Measurements from ENCODE around the gene VAT1L. TPM values are rescaled to one million over a fixed set of nuclear protein-coding genes. Genes with fewer than 3 reads are reported as not detected.

Gene VAT1L
- total and polyA plus RNA-seq, 5 donors from 2014 or later, result not detected

GRCh38 chr16:78007121-78007520, 218.8 kb downstream of the VAT1L start:
- Mint-ChIP-seq H3K36me3 (no peaks in the 10 kb centered on the region), H3K27ac (no peak overlapping the region), H3K9me3 (no peaks in the 10 kb centered on the region), H3K4me1 (no peaks in the 10 kb centered on the region), H3K4me3 (no peak overlapping the region), H3K27me3 (peaks cover 12% of the 10 kb centered on the region)
- Histone ChIP-seq H3K9me3 (ENCODE audit: control insufficient read depth in 2 of 2, low read length in 2 of 2) (no peaks in the 10 kb centered on the region), H3K4me1 (ENCODE audit: control insufficient read depth, insufficient read depth, low read length, poor library complexity, severe bottlenecking) (no peaks in the 10 kb centered on the region), H3K27me3 (ENCODE audit: control insufficient read depth, insufficient read depth, low read length) (no peaks in the 10 kb centered on the region), H3K36me3 (ENCODE audit: control insufficient read depth, insufficient read depth, low read length) (no peaks in the 10 kb centered on the region), H3K27ac (ENCODE audit: insufficient read depth, low read length, poor library complexity, severe bottlenecking) (no peak overlapping the region), H3K4me3 (ENCODE audit: low read depth, low read length) (no peak overlapping the region)
- no peak for ATAC-seq (ENCODE audit: low read depth in 2 of 2)
- no peak for DNase-seq

DNA sequence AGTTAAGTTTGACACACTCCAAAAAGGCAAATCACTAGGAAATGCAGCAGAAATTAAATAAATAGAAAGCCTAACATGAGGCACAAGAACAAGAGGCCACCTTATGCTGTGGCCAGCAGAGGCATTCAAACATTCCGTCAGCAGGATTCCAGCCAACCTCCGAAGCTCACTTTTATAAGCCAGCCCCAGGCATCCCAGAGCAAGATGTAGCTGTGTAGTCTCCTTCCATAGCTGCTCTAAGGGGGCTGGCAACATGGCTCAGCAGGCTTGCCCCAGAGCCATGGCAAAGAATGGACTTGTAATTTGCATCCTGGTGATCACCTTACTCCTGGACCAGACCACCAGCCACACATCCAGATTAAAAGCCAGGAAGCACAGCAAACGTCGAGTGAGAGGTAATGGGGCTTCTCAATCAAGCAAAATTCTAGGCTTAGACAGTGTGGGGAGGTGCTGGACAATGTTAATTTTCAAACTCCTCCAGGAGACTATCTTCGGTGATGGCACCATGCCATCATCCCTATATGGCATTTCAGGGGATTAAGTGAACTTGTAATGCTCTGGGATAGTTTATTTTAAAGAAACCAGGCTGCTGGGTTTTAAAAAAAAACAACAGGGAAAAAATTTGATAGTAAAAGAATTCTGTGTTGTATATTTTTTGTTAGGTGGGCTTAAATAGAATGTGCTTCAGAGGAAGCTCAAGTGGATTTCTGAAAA, 234.1 kb downstream of the VAT1L start, which contains the start of gene CLEC3A:
Gene CLEC3A, plus strand, starts transcription at position 202 of the 714 bp plus-strand sequence. Its CDS starts 79 bp downstream, at position 281.
- Histone ChIP-seq H3K27me3 (ENCODE audit: control insufficient read depth, insufficient read depth, low read length) (no peaks in the 10 kb centered on the region), H3K27ac (ENCODE audit: insufficient read depth, low read length, poor library complexity, severe bottlenecking) (no peak within 1 kb of the TSS), H3K4me3 (ENCODE audit: low read depth, low read length) (no peak within 1 kb of the TSS), H3K4me1 (ENCODE audit: control insufficient read depth, insufficient read depth, low read length, poor library complexity, severe bottlenecking) (no peaks in the 10 kb centered on the region), H3K36me3 (ENCODE audit: control insufficient read depth, insufficient read depth, low read length) (no peaks in the 10 kb centered on the region), H3K9me3 (ENCODE audit: control insufficient read depth in 2 of 2, low read length in 2 of 2) (no peaks in the 10 kb centered on the region)
- no peaks in the 10 kb centered on the region for H3K36me3 Mint-ChIP-seq
- DNase-seq (no peak), ATAC-seq (ENCODE audit: low read depth in 2 of 2) (no peak)
- H3K9me3 Mint-ChIP-seq, result peaks cover 0 to 2% (median 0%) of the 10 kb centered on the region in 7 donors
- H3K4me1 Mint-ChIP-seq, result no peaks in the 10 kb centered on the region
- no peaks in the 10 kb centered on the region for H3K27me3 Mint-ChIP-seq
- H3K27ac Mint-ChIP-seq, result no peak within 1 kb of the TSS
- peak within 1 kb of the TSS in 1 of 4 donors; percentile 10 for H3K4me3 Mint-ChIP-seq

- no peaks in the 10 kb centered on the region for H3K9me3 ChIP-seq (ENCODE audit: control insufficient read depth in 2 of 2, low read length in 2 of 2)
- H3K9me3 Mint-ChIP-seq, result peaks cover 0 to under 1% (median 0%) of the 10 kb centered on the region in 7 donors
- no peak overlapping the region for H3K27ac Mint-ChIP-seq
- H3K27ac ChIP-seq (ENCODE audit: insufficient read depth, low read length, poor library complexity, severe bottlenecking), result no peak overlapping the region
- no peaks in the 10 kb centered on the region for H3K36me3 Mint-ChIP-seq
- H3K4me3 Mint-ChIP-seq, result no peak overlapping the region
- no peaks in the 10 kb centered on the region for H3K27me3 ChIP-seq (ENCODE audit: control insufficient read depth, insufficient read depth, low read length)
- no peaks in the 10 kb centered on the region for H3K4me1 ChIP-seq (ENCODE audit: control insufficient read depth, insufficient read depth, low read length, poor library complexity, severe bottlenecking)
- H3K36me3 ChIP-seq (ENCODE audit: control insufficient read depth, insufficient read depth, low read length), result no peaks in the 10 kb centered on the region
- ATAC-seq (ENCODE audit: low read depth in 2 of 2), result no peak
- no peaks in the 10 kb centered on the region for H3K27me3 Mint-ChIP-seq
- no peak overlapping the region for H3K4me3 ChIP-seq (ENCODE audit: low read depth, low read length)
- no peak for DNase-seq
- no peaks in the 10 kb centered on the region for H3K4me1 Mint-ChIP-seq
Measured at GRCh38 chr16:78024159-78024558, 235.8 kb downstream of the VAT1L start.

DNA sequence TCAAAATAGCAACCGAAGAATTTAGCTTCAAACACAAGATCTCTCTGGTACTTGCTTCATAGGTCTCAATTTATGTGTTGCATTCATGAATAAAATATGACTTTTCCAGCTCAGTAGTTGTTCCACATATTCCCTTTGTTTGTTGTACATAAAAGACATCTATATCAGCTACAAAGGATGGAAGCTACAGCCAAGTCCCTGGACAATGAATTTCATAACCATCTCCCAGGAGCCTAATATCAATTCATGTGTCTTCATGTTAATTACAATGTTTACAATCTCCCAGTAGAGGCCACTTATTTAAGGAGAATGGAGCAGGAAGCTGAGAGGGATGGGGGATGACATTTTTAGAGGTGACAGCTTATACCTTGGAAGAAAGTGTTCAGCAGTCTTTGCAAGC, 237.3 kb downstream of the VAT1L start:
- Mint-ChIP-seq H3K9me3 (peaks cover 0 to 1% (median 0%) of the 10 kb centered on the region in 7 donors), H3K36me3 (no peaks in the 10 kb centered on the region), H3K27ac (no peak overlapping the region), H3K4me3 (no peak overlapping the region), H3K27me3 (no peaks in the 10 kb centered on the region), H3K4me1 (no peaks in the 10 kb centered on the region)
- Histone ChIP-seq H3K36me3 (ENCODE audit: control insufficient read depth, insufficient read depth, low read length) (no peaks in the 10 kb centered on the region), H3K27me3 (ENCODE audit: control insufficient read depth, insufficient read depth, low read length) (no peaks in the 10 kb centered on the region), H3K4me1 (ENCODE audit: control insufficient read depth, insufficient read depth, low read length, poor library complexity, severe bottlenecking) (no peaks in the 10 kb centered on the region), H3K9me3 (ENCODE audit: control insufficient read depth in 2 of 2, low read length in 2 of 2) (no peaks in the 10 kb centered on the region), H3K4me3 (ENCODE audit: low read depth, low read length) (no peak overlapping the region), H3K27ac (ENCODE audit: insufficient read depth, low read length, poor library complexity, severe bottlenecking) (no peak overlapping the region)
- DNase-seq (no peak), ATAC-seq (ENCODE audit: low read depth in 2 of 2) (no peak)

DNA sequence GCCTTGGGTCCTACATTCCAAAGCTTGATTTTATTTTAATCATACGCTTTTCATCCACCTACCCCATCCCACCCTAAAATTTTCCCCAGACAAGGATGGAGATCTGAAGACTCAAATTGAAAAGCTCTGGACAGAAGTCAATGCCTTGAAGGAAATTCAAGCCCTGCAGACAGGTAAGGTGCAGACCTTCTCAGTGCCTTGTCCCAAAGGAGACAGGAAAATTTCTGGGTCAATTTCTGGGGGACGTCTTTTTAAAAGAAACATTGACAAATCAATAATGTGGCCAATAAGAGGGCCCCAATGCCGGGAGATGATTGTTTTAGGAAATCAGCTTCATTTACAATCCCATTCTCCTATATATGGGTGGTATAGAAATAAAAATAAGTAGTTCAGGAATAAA, 239.7 kb downstream of the VAT1L start:
- no peaks in the 10 kb centered on the region for H3K9me3 ChIP-seq (ENCODE audit: control insufficient read depth in 2 of 2, low read length in 2 of 2)
- no peaks in the 10 kb centered on the region for H3K27me3 ChIP-seq (ENCODE audit: control insufficient read depth, insufficient read depth, low read length)
- no peak overlapping the region for H3K4me3 ChIP-seq (ENCODE audit: low read depth, low read length)
- ATAC-seq (ENCODE audit: low read depth in 2 of 2), result no peak
- Mint-ChIP-seq H3K27ac (no peak overlapping the region), H3K9me3 (peaks cover 0 to 1% (median 0%) of the 10 kb centered on the region in 7 donors), H3K27me3 (peaks cover 6% of the 10 kb centered on the region), H3K4me3 (no peak overlapping the region), H3K4me1 (no peaks in the 10 kb centered on the region), H3K36me3 (no peaks in the 10 kb centered on the region)
- no peaks in the 10 kb centered on the region for H3K4me1 ChIP-seq (ENCODE audit: control insufficient read depth, insufficient read depth, low read length, poor library complexity, severe bottlenecking)
- no peak overlapping the region for H3K27ac ChIP-seq (ENCODE audit: insufficient read depth, low read length, poor library complexity, severe bottlenecking)
- no peaks in the 10 kb centered on the region for H3K36me3 ChIP-seq (ENCODE audit: control insufficient read depth, insufficient read depth, low read length)
- no peak for DNase-seq

Other genes starting within 250 kb of the VAT1L start
- 4.8 TPM for gene NUDT7, start 66.0 kb upstream of the VAT1L start, total RNA-seq
- gene NUDT7, start 66.0 kb upstream of the VAT1L start, polyA plus RNA-seq, result 10 to 100 TPM; 11.4 to 21.6 (median 19.8) TPM
- not detected for gene CLEC3A, start 234.0 kb downstream of the VAT1L start, total RNA-seq
- gene CLEC3A, start 234.0 kb downstream of the VAT1L start, polyA plus RNA-seq, result not detected

All from CD4-positive, CD25-positive, alpha-beta regulatory T cell (primary cell).